ENCODE results near the gene CAMTA1.

Gene CAMTA1

GRCh38 chr1:7284839-7285435, 499.7 kb downstream of the CAMTA1 start:
- no peak overlapping the region for H3K27ac ChIP-seq (ENCODE audit: low read length)
- H3K4me3 ChIP-seq (ENCODE audit: low read depth in 1 of 2, low read length in 2 of 2), result no peak overlapping the region
- no peaks in the 10 kb centered on the region for H3K27me3 ChIP-seq (ENCODE audit: low read depth, low read length)
- no peaks in the 10 kb centered on the region for H3K9me3 ChIP-seq (ENCODE audit: control insufficient read depth in 1 of 2, low read length in 2 of 2)
- no peaks in the 10 kb centered on the region for H3K36me3 ChIP-seq (ENCODE audit: control insufficient read depth in 1 of 2, insufficient read depth in 2 of 2, low read length in 2 of 2)
- no peaks in the 10 kb centered on the region for H3K4me1 ChIP-seq (ENCODE audit: control insufficient read depth in 1 of 2, insufficient read depth in 2 of 2, low read length in 2 of 2)

GRCh38 chr1:7285856-7286454, 500.7 kb downstream of the CAMTA1 start:
- Histone ChIP-seq H3K27me3 (ENCODE audit: low read depth, low read length) (no peaks in the 10 kb centered on the region), H3K9me3 (ENCODE audit: control insufficient read depth in 1 of 2, low read length in 2 of 2) (no peaks in the 10 kb centered on the region), H3K4me1 (ENCODE audit: control insufficient read depth in 1 of 2, insufficient read depth in 2 of 2, low read length in 2 of 2) (no peaks in the 10 kb centered on the region), H3K27ac (ENCODE audit: low read length) (no peak overlapping the region), H3K4me3 (ENCODE audit: low read depth in 1 of 2, low read length in 2 of 2) (no peak overlapping the region), H3K36me3 (ENCODE audit: control insufficient read depth in 1 of 2, insufficient read depth in 2 of 2, low read length in 2 of 2) (no peaks in the 10 kb centered on the region)

- H3K36me3 ChIP-seq (ENCODE audit: control insufficient read depth in 1 of 2, insufficient read depth in 2 of 2, low read length in 2 of 2), result no peaks in the 10 kb centered on the region
Measured at GRCh38 chr1:7287013-7287412, 501.8 kb downstream of the CAMTA1 start.

DNA sequence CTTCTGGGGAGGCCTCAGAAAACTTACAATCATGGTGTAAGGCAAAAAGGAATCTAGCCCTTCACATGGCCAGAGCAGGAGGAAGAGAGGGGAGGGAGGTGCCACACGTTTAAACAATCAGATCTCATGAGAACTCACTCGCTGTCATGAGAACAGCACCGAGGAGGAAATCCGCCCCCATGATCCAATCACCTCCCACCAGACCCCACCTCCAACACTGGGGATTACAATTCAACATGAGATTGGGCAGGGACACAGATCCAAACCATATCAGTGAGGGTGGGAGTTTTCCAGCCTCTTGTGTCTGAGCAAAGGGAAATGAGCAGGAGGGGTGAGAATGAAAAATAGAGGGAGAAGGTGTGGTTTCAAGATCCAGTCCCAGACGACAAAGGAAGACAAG, 503.7 kb downstream of the CAMTA1 start:
- Histone ChIP-seq H3K9me3 (ENCODE audit: control insufficient read depth in 1 of 2, low read length in 2 of 2) (no peaks in the 10 kb centered on the region), H3K36me3 (ENCODE audit: control insufficient read depth in 1 of 2, insufficient read depth in 2 of 2, low read length in 2 of 2) (no peaks in the 10 kb centered on the region), H3K4me3 (ENCODE audit: low read depth in 1 of 2, low read length in 2 of 2) (no peak overlapping the region), H3K27me3 (ENCODE audit: low read depth, low read length) (no peaks in the 10 kb centered on the region), H3K27ac (ENCODE audit: low read length) (no peak overlapping the region), H3K4me1 (ENCODE audit: control insufficient read depth in 1 of 2, insufficient read depth in 2 of 2, low read length in 2 of 2) (peaks cover 0 to 17% of the 10 kb centered on the region in 2 donors)

More at GRCh38 chr1:7287013-7287412, 501.8 kb downstream of the CAMTA1 start:
- Histone ChIP-seq H3K27me3 (ENCODE audit: low read depth, low read length) (no peaks in the 10 kb centered on the region), H3K9me3 (ENCODE audit: control insufficient read depth in 1 of 2, low read length in 2 of 2) (no peaks in the 10 kb centered on the region), H3K27ac (ENCODE audit: low read length) (no peak overlapping the region), H3K4me3 (ENCODE audit: low read depth in 1 of 2, low read length in 2 of 2) (no peak overlapping the region), H3K4me1 (ENCODE audit: control insufficient read depth in 1 of 2, insufficient read depth in 2 of 2, low read length in 2 of 2) (peaks cover 0 to 6% of the 10 kb centered on the region in 2 donors)

- Histone ChIP-seq H3K36me3 (ENCODE audit: control insufficient read depth in 1 of 2, insufficient read depth in 2 of 2, low read length in 2 of 2) (no peaks in the 10 kb centered on the region), H3K27me3 (ENCODE audit: low read depth, low read length) (no peaks in the 10 kb centered on the region), H3K27ac (ENCODE audit: low read length) (no peak overlapping the region), H3K4me1 (ENCODE audit: control insufficient read depth in 1 of 2, insufficient read depth in 2 of 2, low read length in 2 of 2) (peaks cover 0 to 17% of the 10 kb centered on the region in 2 donors), H3K4me3 (ENCODE audit: low read depth in 1 of 2, low read length in 2 of 2) (no peak overlapping the region), H3K9me3 (ENCODE audit: control insufficient read depth in 1 of 2, low read length in 2 of 2) (no peaks in the 10 kb centered on the region)
Measured at GRCh38 chr1:7289694-7290093, 504.4 kb downstream of the CAMTA1 start.

GRCh38 chr1:7290971-7291970, 506.0 kb downstream of the CAMTA1 start:
- Histone ChIP-seq H3K27me3 (ENCODE audit: low read depth, low read length) (no peaks in the 10 kb centered on the region), H3K27ac (ENCODE audit: low read length) (no peak overlapping the region), H3K4me3 (ENCODE audit: low read depth in 1 of 2, low read length in 2 of 2) (no peak overlapping the region), H3K4me1 (ENCODE audit: control insufficient read depth in 1 of 2, insufficient read depth in 2 of 2, low read length in 2 of 2) (peaks cover 0 to 17% of the 10 kb centered on the region in 2 donors), H3K36me3 (ENCODE audit: control insufficient read depth in 1 of 2, insufficient read depth in 2 of 2, low read length in 2 of 2) (no peaks in the 10 kb centered on the region), H3K9me3 (ENCODE audit: control insufficient read depth in 1 of 2, low read length in 2 of 2) (peaks cover 0 to 2% of the 10 kb centered on the region in 2 donors)

DNA sequence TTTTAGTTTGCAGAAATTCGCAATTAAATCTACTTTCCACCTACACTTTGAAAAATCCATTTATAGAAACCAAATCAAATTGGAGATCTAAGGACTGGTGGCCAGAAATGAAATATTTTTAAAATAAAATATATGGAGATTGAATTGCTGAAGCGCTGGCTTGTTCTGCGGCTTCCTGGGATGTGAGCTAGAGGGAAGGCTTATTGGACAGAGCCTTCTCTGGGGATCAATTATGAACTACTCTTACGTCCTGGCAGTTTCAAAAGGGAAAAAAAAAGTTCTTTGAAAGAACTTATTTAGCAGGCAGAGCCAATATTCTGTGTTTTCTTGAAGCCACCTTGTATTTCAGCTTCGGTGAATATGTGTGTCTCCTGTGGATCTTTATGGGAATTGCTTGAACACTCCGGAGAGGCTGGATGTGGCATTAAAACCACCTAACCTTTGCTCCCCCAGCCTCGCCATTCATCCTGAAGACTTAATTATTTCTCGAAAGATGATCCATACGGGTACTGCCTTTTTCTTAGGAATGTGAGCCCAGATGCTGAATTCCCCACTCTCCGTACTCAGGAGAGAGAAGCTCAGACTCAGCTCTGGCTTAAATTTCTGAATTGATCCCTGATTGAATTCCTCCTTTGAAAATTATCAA, 506.9 kb downstream of the CAMTA1 start:
- Histone ChIP-seq H3K9me3 (ENCODE audit: control insufficient read depth in 1 of 2, low read length in 2 of 2) (peaks cover 7 to 9% of the 10 kb centered on the region in 2 donors), H3K27me3 (ENCODE audit: low read depth, low read length) (no peaks in the 10 kb centered on the region), H3K4me3 (ENCODE audit: low read depth in 1 of 2, low read length in 2 of 2) (no peak overlapping the region), H3K27ac (ENCODE audit: low read length) (no peak overlapping the region), H3K36me3 (ENCODE audit: control insufficient read depth in 1 of 2, insufficient read depth in 2 of 2, low read length in 2 of 2) (no peaks in the 10 kb centered on the region), H3K4me1 (ENCODE audit: control insufficient read depth in 1 of 2, insufficient read depth in 2 of 2, low read length in 2 of 2) (peaks cover 0 to 17% of the 10 kb centered on the region in 2 donors)

DNA sequence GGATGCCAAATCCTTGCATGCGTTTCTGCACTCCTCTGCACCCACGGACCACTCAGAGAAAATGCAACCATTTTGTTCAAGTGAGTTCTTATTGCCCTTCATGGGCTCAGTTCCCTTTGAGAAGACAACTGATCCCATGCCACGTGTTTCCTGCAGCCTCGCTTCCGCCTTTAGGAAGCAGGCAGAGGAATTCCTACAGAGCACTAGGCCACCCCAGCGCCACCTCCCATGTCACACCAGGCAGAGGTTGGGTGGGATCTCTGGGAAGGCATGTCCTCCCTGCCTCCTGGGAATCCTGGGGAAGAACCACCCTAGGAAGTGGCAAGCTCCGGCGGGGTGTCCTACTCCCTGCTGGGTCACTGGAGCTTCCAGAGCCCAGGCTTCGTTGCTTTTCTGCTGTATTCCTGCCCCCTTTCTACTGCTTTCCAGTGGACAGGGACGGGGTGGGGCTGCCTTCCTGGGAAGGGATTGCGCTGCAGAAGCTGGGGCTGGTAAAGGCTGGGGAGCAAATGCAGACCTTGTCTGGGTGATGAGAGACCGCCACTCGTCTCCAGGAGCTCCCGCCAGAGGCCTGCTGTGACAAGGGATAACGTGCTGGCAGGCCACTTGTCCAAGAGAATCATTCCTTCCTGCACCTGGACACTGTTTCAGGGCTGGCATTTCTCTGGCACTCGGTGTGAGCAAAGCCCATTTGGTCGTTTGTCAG, 507.6 kb downstream of the CAMTA1 start:
- Histone ChIP-seq H3K36me3 (ENCODE audit: control insufficient read depth in 1 of 2, insufficient read depth in 2 of 2, low read length in 2 of 2) (no peaks in the 10 kb centered on the region), H3K27me3 (ENCODE audit: low read depth, low read length) (no peaks in the 10 kb centered on the region), H3K27ac (ENCODE audit: low read length) (no peak overlapping the region), H3K9me3 (ENCODE audit: control insufficient read depth in 1 of 2, low read length in 2 of 2) (peaks cover 8 to 9% of the 10 kb centered on the region in 2 donors), H3K4me3 (ENCODE audit: low read depth in 1 of 2, low read length in 2 of 2) (no peak overlapping the region), H3K4me1 (ENCODE audit: control insufficient read depth in 1 of 2, insufficient read depth in 2 of 2, low read length in 2 of 2) (peaks cover 0 to 17% of the 10 kb centered on the region in 2 donors)

DNA sequence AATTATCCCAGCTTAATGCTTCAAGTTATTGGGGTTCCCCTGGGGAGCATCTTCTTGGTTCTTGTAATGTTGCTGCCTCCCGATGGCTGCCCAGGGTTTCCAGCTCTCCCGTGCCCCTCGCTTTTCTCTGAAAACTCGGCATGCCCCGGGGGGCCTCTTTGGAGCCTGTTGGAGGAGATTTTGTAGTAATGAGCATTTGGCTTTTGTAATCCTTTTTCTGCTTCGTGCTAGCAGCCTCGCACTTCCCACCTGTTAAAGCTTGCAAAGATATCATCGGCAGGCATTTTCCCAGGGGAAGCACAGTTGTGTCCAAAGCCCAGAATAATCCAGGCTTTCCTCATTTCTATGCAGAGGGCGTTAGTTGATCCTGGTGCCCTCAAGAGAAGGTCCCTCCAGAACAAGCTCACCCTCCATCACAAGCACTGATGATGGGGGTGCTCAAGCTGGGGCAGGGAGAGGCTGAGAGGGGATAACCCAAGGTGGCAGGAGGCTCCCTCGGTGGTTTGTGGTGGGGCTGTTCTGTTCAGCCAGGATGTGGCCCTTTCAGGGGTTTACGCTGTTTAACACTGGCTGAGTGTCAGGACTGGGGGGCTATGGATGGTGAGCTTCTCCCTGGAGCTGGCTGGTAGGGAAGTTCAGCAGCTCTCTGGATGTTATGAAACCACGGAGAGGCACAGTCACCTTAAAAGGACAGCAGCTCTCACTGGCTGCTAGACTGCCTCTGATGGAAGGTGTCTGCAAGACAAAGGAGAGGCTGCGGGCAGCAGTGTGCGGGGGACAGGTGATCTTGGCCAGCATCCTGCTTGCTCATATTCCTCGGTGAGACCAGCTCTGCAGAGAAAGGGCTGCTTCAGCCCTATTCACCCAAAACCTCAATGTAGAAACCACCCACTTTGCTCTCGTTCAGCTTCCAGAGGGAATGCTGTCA, 508.7 kb downstream of the CAMTA1 start:
- no peak overlapping the region for H3K4me3 ChIP-seq (ENCODE audit: low read depth in 1 of 2, low read length in 2 of 2)
- H3K27ac ChIP-seq (ENCODE audit: low read length), result no peak overlapping the region

GRCh38 chr1:7294636-7295035, 509.4 kb downstream of the CAMTA1 start:
- Histone ChIP-seq H3K4me3 (ENCODE audit: low read depth in 1 of 2, low read length in 2 of 2) (no peak overlapping the region), H3K4me1 (ENCODE audit: control insufficient read depth in 1 of 2, insufficient read depth in 2 of 2, low read length in 2 of 2) (peaks cover 11 to 17% of the 10 kb centered on the region in 2 donors), H3K27me3 (ENCODE audit: low read depth, low read length) (no peaks in the 10 kb centered on the region), H3K27ac (ENCODE audit: low read length) (no peak overlapping the region), H3K9me3 (ENCODE audit: control insufficient read depth in 1 of 2, low read length in 2 of 2) (peaks cover 8 to 9% of the 10 kb centered on the region in 2 donors), H3K36me3 (ENCODE audit: control insufficient read depth in 1 of 2, insufficient read depth in 2 of 2, low read length in 2 of 2) (peaks cover 0 to 2% of the 10 kb centered on the region in 2 donors)

More for the DNA sequence above, 508.7 kb downstream of the CAMTA1 start:
- Histone ChIP-seq H3K9me3 (ENCODE audit: control insufficient read depth in 1 of 2, low read length in 2 of 2) (peaks cover 8 to 9% of the 10 kb centered on the region in 2 donors), H3K4me1 (ENCODE audit: control insufficient read depth in 1 of 2, insufficient read depth in 2 of 2, low read length in 2 of 2) (peaks cover 5 to 17% of the 10 kb centered on the region in 2 donors), H3K36me3 (ENCODE audit: control insufficient read depth in 1 of 2, insufficient read depth in 2 of 2, low read length in 2 of 2) (no peaks in the 10 kb centered on the region), H3K27me3 (ENCODE audit: low read depth, low read length) (no peaks in the 10 kb centered on the region)

All from muscle layer of duodenum (tissue), 2 donors.